Measurements from ENCODE around the gene MYCL.

GRCh38 chr1:39861003-39861402 is 40.7 kb downstream of the MYCL start:
- no peak for TF ChIP-seq TAF1 (IDR thresholded peaks at IDR 0.05; ENCODE audit: low read depth, low read length)
- no peak for TF ChIP-seq POLR2AphosphoS5 (IDR thresholded peaks at IDR 0.05; ENCODE audit: low read depth, low read length)
